ENCODE results near the gene GTF2H3. TPM values are rescaled to one million over a fixed set of nuclear protein-coding genes. Genes with fewer than 3 reads are reported as not detected.

GTF2H3 gene
- total and polyA plus RNA-seq, 12 donors = 4.2 to 35.6 (median 20.5) TPM

DNA sequence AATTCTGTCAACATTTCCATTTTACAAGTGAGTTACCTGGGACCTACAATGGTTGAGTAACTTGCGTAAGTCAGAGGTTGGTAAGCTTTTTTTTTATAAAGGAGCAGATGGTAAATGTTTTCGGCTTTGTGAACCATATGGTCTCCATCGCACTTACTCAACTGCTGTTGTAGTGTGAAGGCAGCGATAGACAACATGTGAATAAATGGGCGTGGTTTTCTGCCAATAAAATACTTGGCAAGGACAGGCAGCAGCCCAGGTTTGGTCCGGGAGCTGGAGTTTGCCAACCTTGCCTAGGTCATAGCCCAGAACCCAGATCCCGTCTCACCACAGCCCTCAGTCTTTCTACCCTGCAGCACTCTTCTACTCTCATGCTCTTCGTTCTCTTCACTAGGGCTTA, 25.4 kb upstream of the GTF2H3 start:
- no peak for DNase-seq
- peaks cover 0 to under 1% of the 10 kb centered on the region in 2 donors for H3K4me1 ChIP-seq (replicated peaks in 1 of 2)
- H3K27me3 ChIP-seq = no peaks in the 10 kb centered on the region
- WGBS, 4 donors = 84 to 89% (median 88%) methylated on average over 8 of the region's 8 CpGs
- H3K9me3 ChIP-seq (replicated peaks in 1 of 3) = no peaks in the 10 kb centered on the region
- peaks cover 0 to 86% of the 10 kb centered on the region in 2 donors for H3K36me3 ChIP-seq (replicated peaks in 1 of 2)
- H3K27ac ChIP-seq = no peak overlapping the region
- H3K4me3 ChIP-seq = no peak overlapping the region
- TF ChIP-seq, protein P1, sequence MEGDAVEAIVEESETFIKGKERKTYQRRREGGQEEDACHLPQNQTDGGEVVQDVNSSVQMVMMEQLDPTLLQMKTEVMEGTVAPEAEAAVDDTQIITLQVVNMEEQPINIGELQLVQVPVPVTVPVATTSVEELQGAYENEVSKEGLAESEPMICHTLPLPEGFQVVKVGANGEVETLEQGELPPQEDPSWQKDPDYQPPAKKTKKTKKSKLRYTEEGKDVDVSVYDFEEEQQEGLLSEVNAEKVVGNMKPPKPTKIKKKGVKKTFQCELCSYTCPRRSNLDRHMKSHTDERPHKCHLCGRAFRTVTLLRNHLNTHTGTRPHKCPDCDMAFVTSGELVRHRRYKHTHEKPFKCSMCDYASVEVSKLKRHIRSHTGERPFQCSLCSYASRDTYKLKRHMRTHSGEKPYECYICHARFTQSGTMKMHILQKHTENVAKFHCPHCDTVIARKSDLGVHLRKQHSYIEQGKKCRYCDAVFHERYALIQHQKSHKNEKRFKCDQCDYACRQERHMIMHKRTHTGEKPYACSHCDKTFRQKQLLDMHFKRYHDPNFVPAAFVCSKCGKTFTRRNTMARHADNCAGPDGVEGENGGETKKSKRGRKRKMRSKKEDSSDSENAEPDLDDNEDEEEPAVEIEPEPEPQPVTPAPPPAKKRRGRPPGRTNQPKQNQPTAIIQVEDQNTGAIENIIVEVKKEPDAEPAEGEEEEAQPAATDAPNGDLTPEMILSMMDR (IDR thresholded peaks at IDR 0.05) = no peak
- no peak for TF ChIP-seq POLR2A (IDR thresholded peaks at IDR 0.05)
- intact Hi-C loops (cut with DNase I) = no loop called here

DNA sequence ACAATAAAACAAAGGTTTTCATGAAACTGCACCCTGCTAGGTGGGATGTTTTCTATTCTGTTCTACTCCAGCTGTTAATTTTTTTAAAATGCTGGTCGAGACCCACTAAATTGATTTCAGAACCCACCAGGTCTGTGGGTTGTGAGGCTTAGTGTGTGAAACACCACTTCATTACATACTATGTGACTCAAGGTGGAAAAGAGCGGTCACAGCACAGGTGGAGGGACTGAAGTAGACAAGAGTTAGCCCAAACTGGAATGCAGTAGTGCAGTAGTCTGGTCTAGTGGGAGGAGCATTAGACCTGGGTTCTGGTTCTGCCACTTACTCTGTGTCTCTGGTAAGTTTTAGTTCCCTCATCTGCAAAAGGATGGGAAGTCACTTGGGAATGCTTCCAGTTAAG, 19.5 kb upstream of the GTF2H3 start:
- intact Hi-C loops (cut with DNase I) = loop anchor here in 1 of 2 donors (10.0 kb wide), 1 partner anchor 349 kb away; no protein-coding TSS in a partner anchor
- H3K27ac ChIP-seq = peak overlapping the region in 2 of 5 donors; percentile 38 to 71

DNA sequence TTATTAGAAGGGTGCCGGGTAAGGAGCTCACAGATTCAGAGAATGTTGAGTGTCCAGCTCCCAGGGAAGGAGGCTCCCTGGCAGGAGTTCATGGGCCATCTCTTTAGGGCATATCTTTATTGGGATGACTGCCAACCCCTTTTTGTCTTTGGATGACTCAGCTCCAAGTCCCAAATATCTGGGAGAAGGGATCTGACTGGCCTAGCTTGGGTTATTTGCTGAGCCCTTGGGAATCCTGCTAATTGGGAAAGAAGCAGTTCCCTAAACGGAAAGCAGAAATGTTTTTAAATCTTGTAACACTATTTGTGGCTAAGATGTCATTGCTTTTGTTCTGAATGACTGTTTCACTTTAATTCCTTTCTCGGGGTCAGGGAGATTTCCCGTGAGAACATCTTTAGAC, 19.1 kb upstream of the GTF2H3 start:
- WGBS, 4 donors = 29 to 45% (median 36%) methylated on average over 4 of the region's 4 CpGs
- TF ChIP-seq, protein P1 (IDR thresholded peaks at IDR 0.05) = no peak
- TF ChIP-seq POLR2A (IDR thresholded peaks at IDR 0.05) = no peak
- Histone ChIP-seq H3K4me1 (replicated peaks in 1 of 2) (peaks cover 6 to 8% of the 10 kb centered on the region in 2 donors), H3K36me3 (replicated peaks in 1 of 2) (peaks cover 0 to 89% of the 10 kb centered on the region in 2 donors), H3K4me3 (no peak overlapping the region), H3K9me3 (replicated peaks in 1 of 3) (no peaks in the 10 kb centered on the region), H3K27me3 (no peaks in the 10 kb centered on the region), H3K27ac (peak overlapping the region in 3 of 5 donors; percentile 30 to 71 (median 38))
- intact Hi-C loops (cut with DNase I) = loop anchor here in 1 of 2 donors (10.0 kb wide), 1 partner anchor 350 kb away; no protein-coding TSS in a partner anchor
- DNase-seq = peak; percentile 52 to 85 (median 76)

More for the DNA sequence above, 19.5 kb upstream of the GTF2H3 start:
- WGBS, 4 donors = 90 to 100% (median 97%) methylated on average over 2 of the region's 2 CpGs
- H3K4me1 ChIP-seq (replicated peaks in 1 of 2) = peaks cover 6 to 8% of the 10 kb centered on the region in 2 donors
- TF ChIP-seq, protein P1 (IDR thresholded peaks at IDR 0.05) = no peak
- TF ChIP-seq POLR2A (IDR thresholded peaks at IDR 0.05) = no peak
- no peaks in the 10 kb centered on the region for H3K9me3 ChIP-seq (replicated peaks in 1 of 3)
- H3K36me3 ChIP-seq (replicated peaks in 1 of 2) = peaks cover 0 to 89% of the 10 kb centered on the region in 2 donors
- H3K27me3 ChIP-seq = no peaks in the 10 kb centered on the region
- no peak overlapping the region for H3K4me3 ChIP-seq
- no peak for DNase-seq

DNA sequence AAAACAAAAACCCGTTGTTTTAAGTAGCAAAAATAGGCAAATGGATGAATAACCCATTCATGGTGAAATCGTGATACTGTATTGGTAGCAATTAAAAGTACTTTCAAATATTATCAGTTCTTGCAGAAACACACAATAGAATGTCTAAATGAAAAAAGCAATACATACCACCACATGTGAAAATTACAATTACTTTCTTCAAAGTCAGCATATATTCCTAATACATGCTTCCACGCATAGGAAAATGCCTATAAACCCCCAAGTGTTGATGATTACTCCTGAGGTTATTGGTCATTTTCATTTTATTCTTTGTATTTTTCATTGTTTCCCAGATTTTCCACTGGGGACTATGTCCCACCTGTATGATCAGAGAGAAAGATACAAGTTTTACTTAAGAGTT, 16.5 kb upstream of the GTF2H3 start:
- Histone ChIP-seq H3K27ac (no peak overlapping the region), H3K27me3 (no peaks in the 10 kb centered on the region), H3K9me3 (replicated peaks in 1 of 3) (no peaks in the 10 kb centered on the region), H3K4me3 (no peak overlapping the region), H3K4me1 (replicated peaks in 1 of 2) (peaks cover 6 to 8% of the 10 kb centered on the region in 2 donors), H3K36me3 (replicated peaks in 1 of 2) (peaks cover 0 to 89% of the 10 kb centered on the region in 2 donors)
- intact Hi-C loops (cut with DNase I) = loop anchor here in 1 of 2 donors (10.0 kb wide), 1 partner anchor 352 kb away; no protein-coding TSS in a partner anchor
- WGBS, 4 donors = 86 to 91% (median 89%) methylated on average over 3 of the region's 3 CpGs
- DNase-seq = no peak
- no peak for TF ChIP-seq POLR2A (IDR thresholded peaks at IDR 0.05)
- TF ChIP-seq, protein P1 (IDR thresholded peaks at IDR 0.05) = no peak
